Retinal pigment epithelial cell (primary cell): Measurements from ENCODE around the gene CD47.

Experiments used
- DNase-seq: peaks from one replicate; pipeline ENCODE4 v3.0.0-alpha.2; 2010; ENCODE audit warnings: low read depth
- H3K4me3 ChIP-seq: 2 replicates; pipeline ENCODE4 v1.5.1; 2011; ENCODE audit warnings: mild to moderate bottlenecking, low read length, control low read depth, moderate library complexity
- TF ChIP-seq, protein P1 (sequence below): conservative IDR thresholded peaks from 2 replicates; pipeline ENCODE4 v1.5.1; 2011; ENCODE audit warnings: low read depth, low read length, control low read depth, inconsistent platforms

Gene CD47

DNA sequence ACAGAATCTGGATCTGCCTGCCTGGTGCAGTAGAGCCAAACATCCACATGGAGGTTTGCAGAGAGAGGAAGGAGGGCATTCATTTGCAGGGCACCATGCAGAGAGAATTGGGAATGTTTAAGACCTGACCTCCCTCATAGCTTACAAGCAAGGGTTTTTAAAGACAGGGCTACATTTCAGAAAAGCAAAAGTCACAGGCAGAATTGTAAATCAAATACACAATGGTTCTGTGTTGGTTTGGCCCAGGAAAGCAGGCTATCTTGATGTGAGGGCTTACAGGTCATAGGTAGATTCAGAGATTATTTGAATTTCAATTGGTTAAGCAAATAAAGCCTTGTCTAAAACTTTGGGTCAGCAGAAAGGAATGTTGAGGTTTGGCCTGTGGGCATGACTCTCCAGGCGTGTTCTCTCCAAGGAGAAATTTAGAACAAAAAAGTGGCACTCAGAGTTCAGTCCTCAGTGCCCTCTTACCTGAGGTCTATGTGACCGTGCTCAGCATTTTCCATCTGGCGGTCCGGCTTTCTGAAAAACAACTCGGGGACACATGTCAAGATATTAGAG lies 91.5 kb downstream of the CD47 start:
- TF ChIP-seq, protein P1, sequence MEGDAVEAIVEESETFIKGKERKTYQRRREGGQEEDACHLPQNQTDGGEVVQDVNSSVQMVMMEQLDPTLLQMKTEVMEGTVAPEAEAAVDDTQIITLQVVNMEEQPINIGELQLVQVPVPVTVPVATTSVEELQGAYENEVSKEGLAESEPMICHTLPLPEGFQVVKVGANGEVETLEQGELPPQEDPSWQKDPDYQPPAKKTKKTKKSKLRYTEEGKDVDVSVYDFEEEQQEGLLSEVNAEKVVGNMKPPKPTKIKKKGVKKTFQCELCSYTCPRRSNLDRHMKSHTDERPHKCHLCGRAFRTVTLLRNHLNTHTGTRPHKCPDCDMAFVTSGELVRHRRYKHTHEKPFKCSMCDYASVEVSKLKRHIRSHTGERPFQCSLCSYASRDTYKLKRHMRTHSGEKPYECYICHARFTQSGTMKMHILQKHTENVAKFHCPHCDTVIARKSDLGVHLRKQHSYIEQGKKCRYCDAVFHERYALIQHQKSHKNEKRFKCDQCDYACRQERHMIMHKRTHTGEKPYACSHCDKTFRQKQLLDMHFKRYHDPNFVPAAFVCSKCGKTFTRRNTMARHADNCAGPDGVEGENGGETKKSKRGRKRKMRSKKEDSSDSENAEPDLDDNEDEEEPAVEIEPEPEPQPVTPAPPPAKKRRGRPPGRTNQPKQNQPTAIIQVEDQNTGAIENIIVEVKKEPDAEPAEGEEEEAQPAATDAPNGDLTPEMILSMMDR: no peak
- no peak for DNase-seq
- H3K4me3 ChIP-seq: no peak overlapping the region

DNA sequence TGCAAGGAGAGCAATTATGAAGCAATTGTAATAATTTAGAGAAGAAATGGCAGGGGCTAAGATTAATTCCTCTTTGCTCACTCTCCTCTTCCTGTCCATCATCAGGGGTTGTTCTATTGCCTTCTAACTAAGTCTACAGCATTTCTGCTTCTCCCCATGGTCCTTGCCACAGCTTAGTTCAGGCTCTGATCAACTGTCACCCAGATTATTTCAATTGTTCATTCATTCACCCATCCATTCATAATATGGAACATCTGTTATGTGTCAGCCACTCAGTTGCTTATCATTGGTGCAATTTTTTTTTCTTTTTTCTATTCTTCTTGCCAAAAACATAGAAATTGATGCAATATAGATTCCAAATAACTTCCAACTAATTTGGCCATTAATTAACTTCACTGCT lies 93.2 kb downstream of the CD47 start:
- TF ChIP-seq, protein P1: no peak

DNA sequence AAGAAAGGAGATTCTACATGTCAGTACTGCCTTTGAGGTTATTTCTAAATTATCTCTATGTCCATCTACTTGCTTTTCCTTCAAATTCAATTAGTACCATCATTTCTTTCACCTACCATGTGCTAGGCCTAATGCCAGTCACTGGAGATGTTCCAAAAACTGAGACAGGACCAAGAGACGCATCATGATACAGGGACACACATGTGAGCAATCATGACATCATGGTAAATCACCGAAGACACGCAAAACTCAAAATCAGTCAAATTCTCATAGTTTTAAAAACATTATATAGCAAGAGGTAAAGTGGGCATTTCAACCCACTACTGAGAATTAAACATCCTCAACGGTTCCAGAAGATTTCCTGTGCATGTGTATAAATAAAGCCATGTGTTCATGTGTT lies 95.0 kb downstream of the CD47 start:
- no peak overlapping the region for H3K4me3 ChIP-seq
- TF ChIP-seq, protein P1: no peak
- DNase-seq: no peak

More for the DNA sequence above, 93.2 kb downstream of the CD47 start:
- H3K4me3 ChIP-seq: no peak overlapping the region
- DNase-seq: no peak

DNA sequence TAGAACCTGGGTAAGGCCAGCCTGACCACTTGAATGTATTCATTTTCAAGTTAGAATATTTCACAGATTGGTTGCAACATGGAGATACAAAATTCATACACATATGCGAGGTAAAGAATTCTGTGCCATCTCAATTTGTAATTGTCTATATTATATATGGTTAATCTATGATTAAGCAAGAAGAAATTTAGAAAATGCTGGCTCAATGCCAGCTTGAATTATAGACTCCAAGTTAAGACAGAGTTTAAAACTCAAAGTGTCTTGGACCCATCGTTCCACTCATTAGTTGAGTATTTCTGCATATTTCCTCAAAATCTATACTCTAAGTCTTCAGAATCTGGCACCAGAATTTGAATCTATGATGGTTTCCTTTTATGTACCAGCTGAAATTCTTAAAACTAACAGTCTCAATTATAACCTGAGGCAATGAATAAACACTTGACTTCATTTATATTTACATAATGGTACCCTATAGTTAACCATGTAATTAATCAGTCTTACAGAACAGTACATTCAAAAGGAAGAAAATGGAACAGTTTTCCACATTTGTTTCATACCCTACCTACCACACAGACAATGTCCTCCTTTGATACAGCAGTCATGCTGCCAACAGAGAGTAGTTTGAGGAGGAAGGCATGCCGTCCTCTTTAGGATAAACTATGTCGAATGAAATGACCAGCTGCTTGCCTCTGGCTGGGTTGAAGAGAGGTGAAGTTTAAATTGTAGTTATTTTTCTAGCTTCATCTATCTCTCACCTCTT lies 95.7 kb downstream of the CD47 start:
- H3K4me3 ChIP-seq: no peak overlapping the region
- TF ChIP-seq, protein P1: no peak
- no peak for DNase-seq

DNA sequence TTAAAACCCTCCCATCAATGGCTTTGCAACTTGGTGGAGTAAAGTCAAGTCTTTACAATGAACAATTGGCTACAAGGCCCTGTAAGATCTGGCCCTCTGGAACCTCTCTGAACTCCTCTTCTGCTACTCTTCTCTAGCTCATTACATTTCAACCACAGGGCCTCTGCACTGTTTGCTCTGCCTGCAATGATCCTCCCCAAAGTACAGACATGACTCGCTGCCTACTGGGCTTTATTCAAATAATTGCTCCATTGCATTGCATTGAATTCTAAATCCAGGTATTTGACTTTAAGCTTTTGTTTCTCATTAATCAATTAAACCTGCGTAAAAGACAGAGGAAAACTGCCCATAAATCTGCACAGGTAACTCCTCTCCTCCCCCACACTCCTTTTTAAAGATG lies 96.7 kb downstream of the CD47 start:
- H3K4me3 ChIP-seq: no peak overlapping the region
- DNase-seq: no peak
- TF ChIP-seq, protein P1: no peak

DNA sequence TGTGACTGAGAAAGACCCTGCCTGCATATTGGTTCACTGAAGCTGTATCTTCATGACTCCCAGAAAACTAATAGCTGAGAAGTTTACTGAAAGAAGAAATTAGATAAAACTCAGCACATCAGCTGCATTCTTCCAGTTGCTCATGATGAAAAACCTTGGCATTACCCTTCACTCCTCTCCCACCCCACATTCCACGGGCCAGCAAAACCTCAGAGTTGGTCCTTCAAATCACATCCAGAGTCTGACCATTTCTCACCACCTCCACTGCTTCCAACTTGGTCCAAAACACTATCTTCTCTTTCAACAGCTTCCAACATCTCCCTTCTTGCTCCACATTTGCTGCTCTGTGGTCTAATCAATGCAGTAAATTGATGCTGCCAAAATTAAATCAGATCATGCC lies 97.1 kb downstream of the CD47 start:
- H3K4me3 ChIP-seq: no peak overlapping the region
- DNase-seq: no peak
- TF ChIP-seq, protein P1: no peak
